ENCODE data around the gene ERICH2.
"Not testable (repeated sequence)": the region's sequence is repeated elsewhere in the genome, so short reads cannot be mapped to it uniquely, and the experiment has no call there.

Gene ERICH2

GRCh38 chr2:170770008-170770605 is at the start of gene ERICH2:
ERICH2 (plus strand) TSS chr2:170770378; CDS start chr2:170770682, 304 bp downstream.
- DNase-seq, result peak; percentile 94

- DNase-seq, result no peak
These were observed 48.5 kb upstream of the ERICH2 start for GRCh38 chr2:170721678-170722077.

- no peak for DNase-seq
These were observed 47.9 kb upstream of the ERICH2 start for GRCh38 chr2:170722301-170722700.

GRCh38 chr2:170723446-170723958 is 46.7 kb upstream of the ERICH2 start:
- DNase-seq, result no peak

- no peak for DNase-seq
These were observed 36.2 kb upstream of the ERICH2 start for GRCh38 chr2:170733798-170734600.

GRCh38 chr2:170734601-170735000 is 35.6 kb upstream of the ERICH2 start:
- not testable (repeated sequence) for DNase-seq

GRCh38 chr2:170736628-170737027 is 33.5 kb upstream of the ERICH2 start:
- no peak for DNase-seq

- no peak for DNase-seq
These were observed 32.8 kb upstream of the ERICH2 start for GRCh38 chr2:170737406-170737805.

GRCh38 chr2:170737821-170738220 is 32.4 kb upstream of the ERICH2 start:
- no peak for DNase-seq

GRCh38 chr2:170739048-170739447 is 31.1 kb upstream of the ERICH2 start:
- DNase-seq, result no peak

- DNase-seq, result no peak
These were observed 30.6 kb upstream of the ERICH2 start for GRCh38 chr2:170739507-170740046.

GRCh38 chr2:170740660-170741059 is 29.5 kb upstream of the ERICH2 start:
- DNase-seq, result no peak

- no peak for DNase-seq
These were observed 28.2 kb upstream of the ERICH2 start for GRCh38 chr2:170742000-170742399.

- no peak for DNase-seq
These were observed 27.2 kb upstream of the ERICH2 start for GRCh38 chr2:170742896-170743529.

- DNase-seq, result no peak
These were observed 26.5 kb upstream of the ERICH2 start for GRCh38 chr2:170743530-170744239.

- peak; percentile 91 for DNase-seq
These were observed 25.8 kb upstream of the ERICH2 start for GRCh38 chr2:170744248-170745002.

- no peak for DNase-seq
These were observed 24.9 kb upstream of the ERICH2 start for GRCh38 chr2:170745305-170745704.

GRCh38 chr2:170747921-170748320 is 22.3 kb upstream of the ERICH2 start:
- DNase-seq, result no peak

- DNase-seq, result not testable (repeated sequence)
These were observed 18.6 kb upstream of the ERICH2 start for GRCh38 chr2:170751555-170751954.

- no peak for DNase-seq
These were observed 8.6 kb upstream of the ERICH2 start for GRCh38 chr2:170761572-170761971.

- DNase-seq, result no peak
These were observed 7.4 kb upstream of the ERICH2 start for GRCh38 chr2:170762760-170763159.

- no peak for DNase-seq
These were observed 6.9 kb upstream of the ERICH2 start for GRCh38 chr2:170763232-170763631.
